ENCODE data around the gene TTLL11.

The TTLL11 gene

DNA sequence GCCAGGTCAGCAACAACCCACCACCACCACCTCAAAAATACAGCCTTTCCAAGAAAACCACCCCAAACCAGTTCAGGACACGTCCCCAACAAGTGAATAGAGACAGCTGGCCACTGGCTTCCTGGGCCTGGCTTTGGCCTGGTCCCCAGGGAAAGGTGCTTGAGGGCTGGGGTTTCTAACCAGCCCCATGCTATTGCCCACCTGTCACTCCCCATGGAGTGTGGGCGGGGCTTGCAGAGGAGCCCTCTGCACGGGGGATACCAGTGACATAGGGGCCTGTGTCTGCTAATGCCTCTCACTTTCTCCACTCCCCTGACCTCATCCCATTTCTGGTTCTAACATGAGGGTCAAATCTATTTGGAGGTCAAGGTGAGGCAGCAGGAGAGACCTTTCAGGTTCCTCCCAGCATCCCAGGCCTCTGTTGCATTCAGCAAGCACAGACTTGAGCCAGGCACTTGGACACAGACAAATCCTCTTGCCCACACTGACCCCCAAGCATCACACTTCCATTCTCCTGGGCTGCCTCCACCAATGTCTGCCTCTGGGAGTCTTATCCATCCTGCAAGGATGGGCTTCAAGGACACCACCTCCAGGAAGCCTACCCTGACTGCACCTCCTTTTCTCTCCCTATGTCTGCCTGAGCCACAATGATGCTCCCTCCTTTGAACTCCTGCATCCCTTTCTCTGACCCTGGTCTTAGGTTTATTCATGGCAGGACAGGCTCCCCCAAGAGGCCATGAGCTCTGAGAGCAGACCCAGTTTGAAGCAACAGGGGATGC, 16.1 kb upstream of the TTLL11 start:
- no peak overlapping the region for H3K4me3 ChIP-seq (ENCODE audit: low read depth, low read length)
- TF ChIP-seq, protein P1, sequence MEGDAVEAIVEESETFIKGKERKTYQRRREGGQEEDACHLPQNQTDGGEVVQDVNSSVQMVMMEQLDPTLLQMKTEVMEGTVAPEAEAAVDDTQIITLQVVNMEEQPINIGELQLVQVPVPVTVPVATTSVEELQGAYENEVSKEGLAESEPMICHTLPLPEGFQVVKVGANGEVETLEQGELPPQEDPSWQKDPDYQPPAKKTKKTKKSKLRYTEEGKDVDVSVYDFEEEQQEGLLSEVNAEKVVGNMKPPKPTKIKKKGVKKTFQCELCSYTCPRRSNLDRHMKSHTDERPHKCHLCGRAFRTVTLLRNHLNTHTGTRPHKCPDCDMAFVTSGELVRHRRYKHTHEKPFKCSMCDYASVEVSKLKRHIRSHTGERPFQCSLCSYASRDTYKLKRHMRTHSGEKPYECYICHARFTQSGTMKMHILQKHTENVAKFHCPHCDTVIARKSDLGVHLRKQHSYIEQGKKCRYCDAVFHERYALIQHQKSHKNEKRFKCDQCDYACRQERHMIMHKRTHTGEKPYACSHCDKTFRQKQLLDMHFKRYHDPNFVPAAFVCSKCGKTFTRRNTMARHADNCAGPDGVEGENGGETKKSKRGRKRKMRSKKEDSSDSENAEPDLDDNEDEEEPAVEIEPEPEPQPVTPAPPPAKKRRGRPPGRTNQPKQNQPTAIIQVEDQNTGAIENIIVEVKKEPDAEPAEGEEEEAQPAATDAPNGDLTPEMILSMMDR (IDR thresholded peaks at IDR 0.05; ENCODE audit: low read depth, low read length), result no peak
- TF ChIP-seq POLR2A (IDR thresholded peaks at IDR 0.05; ENCODE audit: extremely low read depth, insufficient read length) (no peak), MYC (IDR thresholded peaks at IDR 0.05; ENCODE audit: low read depth, low read length) (no peak)
- TF ChIP-seq, protein P2, sequence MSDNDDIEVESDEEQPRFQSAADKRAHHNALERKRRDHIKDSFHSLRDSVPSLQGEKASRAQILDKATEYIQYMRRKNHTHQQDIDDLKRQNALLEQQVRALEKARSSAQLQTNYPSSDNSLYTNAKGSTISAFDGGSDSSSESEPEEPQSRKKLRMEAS (IDR thresholded peaks at IDR 0.05; ENCODE audit: low read depth, low read length), result no peak
- no peak for DNase-seq (ENCODE audit: low read depth)

DNA sequence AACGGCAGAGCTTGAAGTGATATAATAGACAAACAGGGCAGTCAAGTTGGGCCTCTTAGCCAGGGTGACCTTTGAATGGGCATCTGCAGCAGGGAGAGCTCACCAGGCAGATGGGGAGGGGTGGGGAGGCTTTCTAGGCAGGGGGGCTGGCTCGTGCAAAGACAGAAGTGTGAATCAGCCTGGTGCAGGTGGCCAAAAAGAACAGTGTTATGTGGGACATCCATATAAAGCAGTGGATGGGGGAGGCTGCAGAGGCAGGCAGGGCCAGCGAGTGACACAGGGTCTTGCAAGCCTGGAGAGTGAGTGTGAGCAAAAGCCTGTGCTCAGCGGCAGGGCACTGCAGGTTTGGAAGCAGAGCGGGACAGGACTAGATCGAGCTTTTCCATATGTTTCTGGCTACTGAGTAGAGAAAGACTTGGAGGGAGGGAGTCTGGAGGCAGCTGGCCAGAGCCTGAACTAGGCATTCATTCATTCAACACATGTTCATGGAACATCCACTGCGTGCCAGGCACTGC, 14.2 kb upstream of the TTLL11 start:
- no peak overlapping the region for H3K4me3 ChIP-seq (ENCODE audit: low read depth, low read length)
- TF ChIP-seq MYC (IDR thresholded peaks at IDR 0.05; ENCODE audit: low read depth, low read length), result no peak
- TF ChIP-seq, protein P2 (IDR thresholded peaks at IDR 0.05; ENCODE audit: low read depth, low read length), result no peak
- no peak for TF ChIP-seq POLR2A (IDR thresholded peaks at IDR 0.05; ENCODE audit: extremely low read depth, insufficient read length)
- TF ChIP-seq, protein P1 (IDR thresholded peaks at IDR 0.05; ENCODE audit: low read depth, low read length), result no peak
- no peak for DNase-seq (ENCODE audit: low read depth)

DNA sequence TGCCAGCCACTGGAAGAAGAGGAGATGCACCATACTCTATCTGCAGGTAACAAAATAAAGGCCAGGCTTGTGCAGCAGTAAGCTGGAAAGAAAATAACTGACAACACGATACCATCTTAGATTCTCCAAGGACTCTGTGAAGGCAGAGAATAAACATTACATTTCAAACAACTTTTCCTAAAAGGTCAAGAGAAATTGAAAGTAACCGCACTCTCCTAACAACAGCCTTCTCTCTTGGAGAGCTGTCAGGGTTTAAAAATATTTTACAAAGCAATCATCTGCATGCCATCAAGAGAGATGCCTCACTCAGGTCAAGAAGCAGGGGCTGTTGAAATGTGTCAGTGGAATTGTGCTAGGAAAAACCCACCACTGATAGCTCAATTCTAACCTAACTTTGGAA, 13.5 kb upstream of the TTLL11 start:
- no peak for DNase-seq (ENCODE audit: low read depth)
- no peak overlapping the region for H3K4me3 ChIP-seq (ENCODE audit: low read depth, low read length)
- TF ChIP-seq POLR2A (IDR thresholded peaks at IDR 0.05; ENCODE audit: extremely low read depth, insufficient read length), result no peak
- no peak for TF ChIP-seq MYC (IDR thresholded peaks at IDR 0.05; ENCODE audit: low read depth, low read length)

DNA sequence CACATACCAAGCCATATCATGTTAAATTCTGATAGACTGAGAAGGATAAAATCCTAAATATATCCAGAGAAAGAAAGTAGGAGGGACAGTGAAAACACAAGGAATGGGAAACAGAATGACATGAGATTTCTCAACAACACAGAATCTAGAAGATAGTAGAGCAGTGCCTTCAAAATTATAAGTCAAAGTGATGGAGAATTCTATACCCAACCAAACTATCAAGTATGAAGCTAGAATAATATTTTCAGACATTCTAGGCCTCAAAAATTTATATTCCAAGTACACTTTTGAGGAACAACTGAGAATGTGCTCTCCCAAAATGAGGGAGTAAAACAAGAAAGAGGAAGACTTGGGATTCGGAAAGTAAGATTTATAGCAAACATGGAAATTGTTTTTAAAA, 10.9 kb upstream of the TTLL11 start:
- no peak overlapping the region for H3K4me3 ChIP-seq (ENCODE audit: low read depth, low read length)
- TF ChIP-seq POLR2A (IDR thresholded peaks at IDR 0.05; ENCODE audit: extremely low read depth, insufficient read length), result no peak
- TF ChIP-seq MYC (IDR thresholded peaks at IDR 0.05; ENCODE audit: low read depth, low read length), result no peak
- TF ChIP-seq, protein P1 (IDR thresholded peaks at IDR 0.05; ENCODE audit: low read depth, low read length), result no peak
- TF ChIP-seq, protein P2 (IDR thresholded peaks at IDR 0.05; ENCODE audit: low read depth, low read length), result no peak
- no peak for DNase-seq (ENCODE audit: low read depth)

DNA sequence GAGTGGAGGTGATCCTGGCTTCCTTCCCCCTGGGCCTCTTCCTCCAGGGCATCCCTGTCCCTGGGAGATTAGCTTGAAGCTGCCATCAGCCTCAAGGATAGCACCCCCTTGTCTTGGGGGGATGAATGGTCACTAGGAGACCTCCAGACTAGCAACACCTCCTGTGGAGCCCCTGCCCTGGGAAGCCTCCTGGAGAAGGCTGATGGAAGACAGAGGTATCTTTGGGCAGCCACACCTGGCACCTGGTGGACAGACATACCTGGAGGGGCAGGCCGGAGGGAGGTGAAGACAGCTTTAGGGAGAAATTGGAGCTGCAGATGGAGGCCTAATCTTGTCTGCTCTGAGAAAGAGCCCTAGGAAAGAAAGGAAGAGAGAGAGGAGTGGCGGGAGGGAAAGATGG, 9.0 kb upstream of the TTLL11 start:
- no peak for DNase-seq (ENCODE audit: low read depth)
- no peak overlapping the region for H3K4me3 ChIP-seq (ENCODE audit: low read depth, low read length)
- TF ChIP-seq, protein P2 (IDR thresholded peaks at IDR 0.05; ENCODE audit: low read depth, low read length), result no peak
- TF ChIP-seq POLR2A (IDR thresholded peaks at IDR 0.05; ENCODE audit: extremely low read depth, insufficient read length) (no peak), MYC (IDR thresholded peaks at IDR 0.05; ENCODE audit: low read depth, low read length) (no peak)
- TF ChIP-seq, protein P1 (IDR thresholded peaks at IDR 0.05; ENCODE audit: low read depth, low read length), result no peak

DNA sequence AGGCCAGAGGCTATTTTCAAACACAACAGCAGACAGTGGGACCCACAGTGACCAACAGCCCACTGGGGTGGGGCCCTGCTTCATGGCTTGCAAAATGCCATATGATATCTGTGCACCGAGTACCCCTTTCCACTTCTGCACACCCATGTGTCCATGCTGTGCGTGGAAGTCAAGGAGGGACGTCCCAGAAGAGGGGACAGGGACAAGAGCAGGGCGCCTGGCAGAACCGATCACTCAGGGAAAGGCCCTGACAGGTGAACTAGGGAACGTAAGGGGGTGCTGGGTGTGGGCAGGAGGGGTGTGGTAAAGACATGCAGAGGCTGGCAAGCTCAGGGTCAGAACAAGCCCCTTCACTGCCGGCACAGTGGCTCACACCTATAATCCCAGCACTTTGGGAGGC, 7.6 kb upstream of the TTLL11 start:
- no peak overlapping the region for H3K4me3 ChIP-seq (ENCODE audit: low read depth, low read length)
- TF ChIP-seq, protein P2 (IDR thresholded peaks at IDR 0.05; ENCODE audit: low read depth, low read length), result no peak
- TF ChIP-seq MYC (IDR thresholded peaks at IDR 0.05; ENCODE audit: low read depth, low read length) (no peak), POLR2A (IDR thresholded peaks at IDR 0.05; ENCODE audit: extremely low read depth, insufficient read length) (no peak)
- TF ChIP-seq, protein P1 (IDR thresholded peaks at IDR 0.05; ENCODE audit: low read depth, low read length), result no peak
- no peak for DNase-seq (ENCODE audit: low read depth)
